GM23248 (cell line): ENCODE results near the gene RAB36. TPM values are rescaled to one million over a fixed set of nuclear protein-coding genes. Genes with fewer than 3 reads are reported as not detected.

Experiments
- DNase-seq: peaks from one replicate; pipeline ENCODE4 v3.0.0-alpha.2; 2015
- H2AFZ ChIP-seq: fragments of 200-600 bp; sonication (generic); 2 replicates; pipeline ENCODE4 v1.6.1; 2016; ENCODE audit warnings: antibody characterized with exemption
- H3F3A ChIP-seq: fragments of 200-600 bp; sonication (generic); 2 replicates; pipeline ENCODE4 v1.6.1; 2016; ENCODE audit warnings: mild to moderate bottlenecking, antibody characterized with exemption, mixed run types; ENCODE audit not compliant: insufficient read depth
- H3K27ac ChIP-seq: fragments of 200-600 bp; sonication (generic); 2 replicates; pipeline ENCODE4 v1.5.1; 2016; ENCODE audit warnings: mild to moderate bottlenecking
- H3K27me3 ChIP-seq: fragments of 200-600 bp; sonication (generic); replicated peaks from 2 replicates; pipeline ENCODE4 v1.6.1; 2016; ENCODE audit warnings: mild to moderate bottlenecking; ENCODE audit not compliant: insufficient read depth
- H3K36me3 ChIP-seq: fragments of 200-600 bp; sonication (generic); 2 replicates; pipeline ENCODE4 v1.6.1; 2016; ENCODE audit warnings: low read depth, mild to moderate bottlenecking
- H3K4me1 ChIP-seq: fragments of 200-600 bp; sonication (generic); 2 replicates; pipeline ENCODE4 v1.6.1; 2016; ENCODE audit warnings: mild to moderate bottlenecking; ENCODE audit not compliant: insufficient read depth
- H3K4me2 ChIP-seq: fragments of 200-600 bp; sonication (generic); one replicate; pipeline ENCODE4 v1.6.1; 2016; ENCODE audit warnings: mild to moderate bottlenecking; ENCODE audit not compliant: unreplicated experiment
- H3K4me3 ChIP-seq: fragments of 200-600 bp; sonication (generic); 2 replicates; pipeline ENCODE4 v1.5.1; 2016; ENCODE audit warnings: mild to moderate bottlenecking
- H3K79me2 ChIP-seq: fragments of 200-600 bp; sonication (generic); 2 replicates; pipeline ENCODE4 v1.6.1; 2016; ENCODE audit warnings: mild to moderate bottlenecking; ENCODE audit not compliant: insufficient read depth
- H3K9ac ChIP-seq: fragments of 200-600 bp; sonication (generic); 2 replicates; pipeline ENCODE4 v1.6.1; 2016; ENCODE audit warnings: mild to moderate bottlenecking
- H3K9me2 ChIP-seq: fragments of 200-600 bp; sonication (generic); 2 replicates; pipeline ENCODE4 v1.6.1; 2016; ENCODE audit warnings: mixed run types, mild to moderate bottlenecking, moderate library complexity; ENCODE audit not compliant: insufficient read depth
- H3K9me3 ChIP-seq: fragments of 200-600 bp; sonication (generic); one replicate; pipeline ENCODE4 v1.6.1; 2017; ENCODE audit warnings: low read depth
- H4K20me1 ChIP-seq: fragments of 200-600 bp; sonication (generic); 2 replicates; pipeline ENCODE4 v1.6.0; 2016; ENCODE audit not compliant: insufficient read depth
- EZH2 ChIP-seq: fragments of 200-600 bp; sonication (generic); IDR thresholded peaks from 2 replicates; pipeline ENCODE4 v1.6.1; 2018; ENCODE audit warnings: antibody characterized with exemption, mild to moderate bottlenecking; ENCODE audit not compliant: insufficient read depth, poor library complexity, severe bottlenecking
- EZH2phosphoT487 ChIP-seq: fragments of 200-600 bp; sonication (generic); IDR thresholded peaks from 2 replicates; pipeline ENCODE4 v1.6.1; 2018; ENCODE audit warnings: antibody characterized with exemption, moderate library complexity, mild to moderate bottlenecking, low read depth; ENCODE audit not compliant: insufficient read depth
- WGBS, 2 experiments: methylation state at CpG; one replicate each; pipeline ENCODE4 v1.1.6; 2015 to 2017; ENCODE audit warnings: low lambda C conversion rate in 2 of 2, low coverage in 1 of 2; ENCODE audit errors: missing lambda C conversion rate in 2 of 2; 5-methylcytosine and 5-hydroxymethylcytosine counted together
- in situ Hi-C: fragments of 300-500 bp; cut with MboI; formaldehyde crosslinking; loops from 2 replicates; pipeline ENCODE4 v1.15.0; 2020
- polyA plus RNA-seq: library from polyadenylated mRNA; unstranded; fragments of >200 nt; fragmentation: Nextera tagmentation; extraction: Ambion mirVana; gene quantifications from 2 replicates; pipeline ENCODE4 v1.2.1, GENCODE V29; 2016
- total RNA-seq: library from RNA; depleted of rRNA; stranded (reverse); fragments of >200 nt; shearing (Covaris generic); gene quantifications from 2 replicates; pipeline ENCODE4 v1.2.3, GENCODE V29; 2014

RAB36 gene
- total and polyA plus RNA-seq, 2 experiments from 2014 or later: 3.5 to 6.8 TPM

DNA sequence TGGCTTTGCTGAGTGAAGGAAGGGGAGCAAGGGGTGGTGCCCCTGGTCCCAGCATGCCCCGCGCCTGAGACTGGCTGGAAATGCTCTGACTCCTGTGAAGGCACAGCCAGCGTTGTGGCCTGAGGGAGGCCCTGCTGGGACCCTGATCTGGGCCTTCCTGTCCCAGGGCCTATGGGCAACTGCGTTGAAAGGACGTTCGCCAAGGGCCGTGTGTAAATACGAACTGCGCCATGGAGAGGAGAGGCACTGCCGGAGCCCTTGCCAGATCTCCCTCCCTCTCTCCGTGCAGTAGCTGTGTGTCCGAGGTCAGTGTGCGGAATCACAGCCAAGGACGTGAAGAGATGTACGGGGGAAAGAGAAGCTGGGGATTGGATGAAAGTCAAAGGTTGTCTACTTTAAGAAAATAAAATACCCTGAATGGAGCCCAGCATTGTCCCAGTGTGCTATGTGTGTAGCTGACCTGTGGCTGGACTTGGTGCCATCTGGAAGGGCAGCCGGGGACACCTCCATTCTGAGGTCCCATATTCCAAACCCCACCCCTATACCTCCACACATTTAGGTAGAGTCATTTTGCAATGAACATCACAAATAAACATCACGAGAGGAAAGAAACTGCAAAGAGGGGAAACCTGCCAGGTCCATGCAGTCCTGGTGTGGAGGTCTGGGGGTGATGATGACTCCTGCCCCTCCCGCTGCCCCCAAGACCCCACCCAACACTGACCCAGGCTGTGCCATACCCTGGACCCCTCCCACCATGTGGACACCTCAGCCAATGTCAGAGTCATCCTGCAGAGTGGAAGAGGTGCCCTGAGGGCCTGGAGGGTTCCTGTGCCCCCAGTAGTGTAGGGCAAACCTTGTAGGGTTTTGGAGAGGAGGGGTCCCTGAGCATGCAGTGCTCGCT is 20.4 kb upstream of the RAB36 start:
- Histone ChIP-seq H3K4me1 (no peaks in the 10 kb centered on the region), H3K27ac (no peak overlapping the region), H3K27me3 (peaks cover 5% of the 10 kb centered on the region; the same call in 1 of the 2 replicates), H3K36me3 (no peaks in the 10 kb centered on the region), H3K79me2 (no peaks in the 10 kb centered on the region), H3K9me2 (no peaks in the 10 kb centered on the region), H3F3A (no peaks in the 10 kb centered on the region), H3K4me3 (no peak overlapping the region), H4K20me1 (no peaks in the 10 kb centered on the region), H3K9me3 (no peaks in the 10 kb centered on the region), H2AFZ (no peak overlapping the region), H3K4me2 (no peak overlapping the region), H3K9ac (no peak overlapping the region)
- in situ Hi-C loops: loop anchor here (5.0 kb wide), 1 partner anchor 163 kb away; no protein-coding TSS in a partner anchor
- 54 to 61% methylated on average over 19 of the region's 19 CpGs for WGBS, 2 experiments
- no peak for DNase-seq
- TF ChIP-seq EZH2phosphoT487: no peak
- TF ChIP-seq EZH2: no peak

DNA sequence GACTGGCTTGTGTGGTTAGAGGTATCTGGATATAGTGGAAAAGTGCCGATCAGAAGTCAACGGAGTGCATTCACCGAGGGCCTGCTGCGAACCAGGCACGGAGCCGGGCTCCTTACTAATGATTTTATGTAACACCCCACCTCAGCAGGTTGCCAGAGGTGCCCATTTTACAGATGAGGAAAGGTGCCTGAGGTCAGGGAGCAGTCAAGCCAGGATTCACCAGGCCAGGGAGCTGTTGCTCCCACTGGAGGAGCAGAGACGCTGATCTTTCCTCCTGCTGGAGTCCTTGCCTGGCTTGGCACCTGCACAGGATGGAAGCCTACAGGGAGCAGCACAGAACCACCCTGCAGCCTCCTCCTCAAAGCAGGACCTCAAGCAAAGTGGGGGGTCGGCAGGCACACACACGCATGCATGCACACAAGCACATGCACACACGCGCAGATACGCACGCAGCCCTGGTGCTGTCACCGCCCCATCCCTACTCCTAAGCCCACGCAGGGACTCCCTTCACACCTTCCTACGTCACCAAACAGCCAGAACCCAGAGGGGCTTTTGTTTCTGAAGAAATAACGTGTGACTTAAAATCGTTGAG is 19.7 kb upstream of the RAB36 start:
- Histone ChIP-seq H3K9ac (no peak overlapping the region), H3K4me2 (no peak overlapping the region), H3K4me1 (no peaks in the 10 kb centered on the region), H3K79me2 (no peaks in the 10 kb centered on the region), H3K4me3 (no peak overlapping the region), H3K36me3 (no peaks in the 10 kb centered on the region), H3K27me3 (peaks cover 5% of the 10 kb centered on the region; the same call in 1 of the 2 replicates), H3F3A (no peaks in the 10 kb centered on the region), H3K9me2 (no peaks in the 10 kb centered on the region), H2AFZ (no peak overlapping the region), H3K9me3 (no peaks in the 10 kb centered on the region), H4K20me1 (no peaks in the 10 kb centered on the region), H3K27ac (no peak overlapping the region)
- in situ Hi-C loops: loop anchor here (5.0 kb wide), 1 partner anchor 163 kb away; no protein-coding TSS in a partner anchor
- no peak for DNase-seq
- TF ChIP-seq EZH2 (no peak), EZH2phosphoT487 (no peak)
- 82% methylated on average over 18 of the region's 18 CpGs for WGBS, 2 experiments

DNA sequence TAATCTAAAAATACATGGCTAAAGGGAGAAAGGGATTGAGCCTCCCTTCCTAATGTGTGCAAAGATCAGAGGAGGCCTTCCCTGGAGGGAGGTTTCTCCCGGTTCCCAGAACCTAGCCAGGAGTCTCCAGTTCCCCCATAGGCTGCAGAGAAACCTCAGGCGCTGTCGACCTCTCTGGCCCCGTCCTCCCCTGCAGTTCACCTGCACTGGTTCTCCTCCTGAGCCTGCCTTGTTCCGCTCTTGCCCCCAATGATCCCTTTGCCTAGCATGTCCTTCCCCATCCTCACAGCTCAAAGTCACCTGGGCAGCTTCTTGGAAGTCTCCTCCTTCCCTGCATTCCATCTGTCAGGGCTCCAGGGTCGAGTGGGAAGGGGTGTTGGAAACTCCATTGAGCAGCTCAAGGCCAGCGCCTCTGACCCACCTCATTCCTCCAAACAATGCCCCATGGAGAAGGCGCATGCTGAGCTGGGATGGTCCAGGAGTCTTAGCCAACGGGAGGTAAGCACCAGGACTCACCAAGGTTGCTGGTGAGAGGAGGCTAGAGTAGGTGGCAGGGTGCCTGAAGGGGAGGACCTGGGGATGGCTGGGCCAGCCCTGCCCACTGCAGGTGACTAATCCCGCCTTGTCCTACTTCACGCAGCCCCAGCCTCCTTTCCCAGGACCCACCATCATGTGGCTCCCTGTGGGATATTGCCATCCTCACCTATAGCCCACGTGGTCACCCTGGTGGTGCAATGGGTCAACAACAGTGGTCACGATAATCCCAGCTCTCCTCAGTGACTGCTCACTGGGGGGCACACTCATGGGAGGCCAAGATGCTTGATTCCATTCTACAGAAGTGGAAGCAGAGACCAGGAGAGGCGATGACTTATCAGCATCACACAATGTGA is 18.9 kb upstream of the RAB36 start:
- Histone ChIP-seq H3K36me3 (no peaks in the 10 kb centered on the region), H3K9me2 (no peaks in the 10 kb centered on the region), H3K4me2 (no peak overlapping the region), H3K79me2 (no peaks in the 10 kb centered on the region), H3K9me3 (no peaks in the 10 kb centered on the region), H3F3A (no peaks in the 10 kb centered on the region), H3K27me3 (peaks cover 5% of the 10 kb centered on the region; the same call in 1 of the 2 replicates), H3K27ac (no peak overlapping the region), H3K4me1 (no peaks in the 10 kb centered on the region), H3K4me3 (no peak overlapping the region), H3K9ac (no peak overlapping the region), H4K20me1 (no peaks in the 10 kb centered on the region), H2AFZ (no peak overlapping the region)
- DNase-seq: no peak
- in situ Hi-C loops: loop anchor here (5.0 kb wide), 1 partner anchor 164 kb away; no protein-coding TSS in a partner anchor
- no peak for TF ChIP-seq EZH2
- no peak for TF ChIP-seq EZH2phosphoT487
- 79 to 80% methylated on average over 14 of the region's 14 CpGs for WGBS, 2 experiments
